Kidney (tissue), 14 donors: ENCODE measurements around the gene STXBP2. TPM values are rescaled to one million over a fixed set of nuclear protein-coding genes. Genes with fewer than 3 reads are reported as not detected.
"Not testable (repeated sequence)": the region's sequence is repeated elsewhere in the genome, so short reads cannot be mapped to it uniquely, and the experiment has no call there.

Source experiments
- DNase-seq, 5 donors: peaks; one replicate each; pipeline ENCODE4 v3.0.0-alpha.2; 2013 to 2020
- FAIRE-seq: peaks from 2 replicates; lab custom pipeline; 2012; peaks lifted over from hg19 to GRCh38; lab: Jason Lieb, UNC
- H3K27ac ChIP-seq, 2 donors: one replicate each; pipeline ENCODE4 v1.7.0; 2013; ENCODE audit warnings: low read depth in 2 of 2, low read length in 2 of 2, inconsistent platforms in 1 of 2
- H3K27me3 ChIP-seq: one replicate; pipeline ENCODE4 v1.7.1; 2013; ENCODE audit warnings: low read length, inconsistent platforms; ENCODE audit not compliant: control insufficient read depth, insufficient read depth
- H3K36me3 ChIP-seq, 3 donors: one replicate each; pipeline versions ENCODE4 v1.7.0 to v1.7.1; 2013; ENCODE audit warnings: low read length in 3 of 3, control low read depth in 1 of 3, inconsistent platforms in 1 of 3; ENCODE audit not compliant: insufficient read depth in 3 of 3, control insufficient read depth in 2 of 3
- H3K4me1 ChIP-seq, 3 donors: one replicate each; pipeline versions ENCODE4 v1.7.0 to v1.7.1; 2013; ENCODE audit warnings: low read length in 3 of 3, inconsistent platforms in 1 of 3, low read depth in 1 of 3; ENCODE audit not compliant: control insufficient read depth in 2 of 3, insufficient read depth in 2 of 3
- H3K4me3 ChIP-seq, 3 donors: one replicate each; pipeline versions ENCODE4 v1.7.0 to v1.8.1; 2013; ENCODE audit warnings: low read length in 3 of 3, control low read depth in 1 of 3, inconsistent platforms in 1 of 3
- H3K9ac ChIP-seq, 3 donors: one replicate each; pipeline versions ENCODE4 v1.7.0 to v1.7.1; 2013; ENCODE audit warnings: low read length in 3 of 3, control low read depth in 1 of 3, inconsistent platforms in 1 of 3
- H3K9me3 ChIP-seq, 3 donors: one replicate each; pipeline versions ENCODE4 v1.7.0 to v1.7.1; 2013; ENCODE audit warnings: low read length in 3 of 3, control low read depth in 1 of 3, inconsistent platforms in 1 of 3; ENCODE audit not compliant: control insufficient read depth in 2 of 3, insufficient read depth in 1 of 3
- intact Hi-C: fragments of 100-400 bp; cut with DNase I; formaldehyde crosslinking; loops from one replicate; pipeline ENCODE4 v1.11.1; 2022
- polyA plus RNA-seq: library from polyadenylated mRNA; stranded (reverse); fragments of 350-450 nt; fragmentation: Illumina TruSeq; extraction: RNeasy Lipid Tissue Mini Kit (QIAGEN cat#74804); gene quantifications from one replicate; pipeline ENCODE4 v1.2.3, GENCODE V29; 2014; ENCODE audit warnings: low read depth, low replicate concordance; ENCODE audit not compliant: insufficient read depth
- total RNA-seq: library from RNA; stranded (reverse); fragmentation: NEBNext Ultra II Directional; extraction: Animal tissue kit (Norgen Biotek cat#: 25700); gene quantifications from one replicate; pipeline ENCODE4 v1.2.1, GENCODE V29; 2021
- TF ChIP-seq, protein P1 (sequence below): IDR thresholded peaks from 3 replicates; pipeline ENCODE4 v1.5.1; 2012; ENCODE audit warnings: mild to moderate bottlenecking, moderate library complexity, borderline replicate concordance; ENCODE audit not compliant: insufficient read depth; ENCODE audit errors: extremely low read depth
- donor health status: control.
- donor health status: control.
- donor health status: control.
- donor health status: control.
- donor health status: control.
- donor health status: DM: yes; HTN: yes; CAD: no.
- donor health status: Normal renal cell carcinoma (clear cell type).

Gene STXBP2
- total and polyA plus RNA-seq, 2 donors from 2014 or later, result 74.8 to 136 TPM

DNA sequence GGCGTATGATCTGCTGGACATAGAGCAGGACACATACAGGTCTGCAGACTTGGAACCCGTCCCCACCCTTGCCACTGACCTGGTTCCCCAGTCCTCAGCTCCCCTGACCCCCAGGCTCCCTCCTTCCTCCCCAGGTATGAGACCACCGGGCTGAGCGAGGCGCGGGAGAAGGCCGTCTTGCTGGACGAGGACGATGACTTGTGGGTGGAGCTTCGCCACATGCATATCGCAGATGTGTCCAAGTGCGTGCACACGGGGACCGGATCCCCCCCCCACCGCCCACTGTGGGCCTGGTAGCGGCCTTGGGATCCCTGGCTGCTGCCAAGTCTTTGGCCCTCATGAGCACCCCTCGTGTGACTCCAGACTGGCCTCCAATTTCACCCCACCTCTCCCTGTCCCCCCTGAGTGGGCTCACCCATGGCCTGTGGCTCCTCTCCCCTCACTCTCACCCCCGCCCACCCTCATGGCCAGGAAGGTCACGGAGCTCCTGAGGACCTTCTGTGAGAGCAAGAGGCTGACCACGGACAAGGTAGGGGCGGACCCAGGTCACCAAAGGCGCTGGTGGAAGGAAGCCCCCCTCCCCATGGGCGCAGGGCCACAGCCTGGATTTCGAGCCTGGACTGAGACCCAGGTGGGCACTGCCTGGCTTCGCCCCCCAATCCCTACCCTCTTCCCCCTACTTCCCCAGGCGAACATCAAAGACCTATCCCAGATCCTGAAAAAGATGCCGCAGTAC, 5.6 kb downstream of the STXBP2 start:
- TF ChIP-seq, protein P1, sequence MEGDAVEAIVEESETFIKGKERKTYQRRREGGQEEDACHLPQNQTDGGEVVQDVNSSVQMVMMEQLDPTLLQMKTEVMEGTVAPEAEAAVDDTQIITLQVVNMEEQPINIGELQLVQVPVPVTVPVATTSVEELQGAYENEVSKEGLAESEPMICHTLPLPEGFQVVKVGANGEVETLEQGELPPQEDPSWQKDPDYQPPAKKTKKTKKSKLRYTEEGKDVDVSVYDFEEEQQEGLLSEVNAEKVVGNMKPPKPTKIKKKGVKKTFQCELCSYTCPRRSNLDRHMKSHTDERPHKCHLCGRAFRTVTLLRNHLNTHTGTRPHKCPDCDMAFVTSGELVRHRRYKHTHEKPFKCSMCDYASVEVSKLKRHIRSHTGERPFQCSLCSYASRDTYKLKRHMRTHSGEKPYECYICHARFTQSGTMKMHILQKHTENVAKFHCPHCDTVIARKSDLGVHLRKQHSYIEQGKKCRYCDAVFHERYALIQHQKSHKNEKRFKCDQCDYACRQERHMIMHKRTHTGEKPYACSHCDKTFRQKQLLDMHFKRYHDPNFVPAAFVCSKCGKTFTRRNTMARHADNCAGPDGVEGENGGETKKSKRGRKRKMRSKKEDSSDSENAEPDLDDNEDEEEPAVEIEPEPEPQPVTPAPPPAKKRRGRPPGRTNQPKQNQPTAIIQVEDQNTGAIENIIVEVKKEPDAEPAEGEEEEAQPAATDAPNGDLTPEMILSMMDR, result no peak
- no peak for FAIRE-seq

GRCh38 chr19:7643031-7643415, 6.1 kb downstream of the STXBP2 start:
- Histone ChIP-seq H3K27ac (no peak overlapping the region), H3K4me1 (peaks cover 0 to 3% (median 0%) of the 10 kb centered on the region in 3 donors), H3K4me3 (no peak overlapping the region), H3K27me3 (no peaks in the 10 kb centered on the region), H3K36me3 (peaks cover 0 to 10% (median 5%) of the 10 kb centered on the region in 3 donors), H3K9me3 (no peaks in the 10 kb centered on the region), H3K9ac (no peak overlapping the region)
- intact Hi-C loops, result no loop called here
- TF ChIP-seq, protein P1, result no peak
- FAIRE-seq, result no peak
- DNase-seq, result no peak

More for the DNA sequence above, 5.6 kb downstream of the STXBP2 start:
- Histone ChIP-seq H3K9me3 (no peaks in the 10 kb centered on the region), H3K36me3 (peaks cover 0 to 10% (median 5%) of the 10 kb centered on the region in 3 donors), H3K9ac (no peak overlapping the region), H3K27me3 (no peaks in the 10 kb centered on the region), H3K4me1 (peaks cover 0 to 5% (median 0%) of the 10 kb centered on the region in 3 donors), H3K4me3 (no peak overlapping the region), H3K27ac (no peak overlapping the region)
- DNase-seq, result no peak
- intact Hi-C loops, result no loop called here

DNA sequence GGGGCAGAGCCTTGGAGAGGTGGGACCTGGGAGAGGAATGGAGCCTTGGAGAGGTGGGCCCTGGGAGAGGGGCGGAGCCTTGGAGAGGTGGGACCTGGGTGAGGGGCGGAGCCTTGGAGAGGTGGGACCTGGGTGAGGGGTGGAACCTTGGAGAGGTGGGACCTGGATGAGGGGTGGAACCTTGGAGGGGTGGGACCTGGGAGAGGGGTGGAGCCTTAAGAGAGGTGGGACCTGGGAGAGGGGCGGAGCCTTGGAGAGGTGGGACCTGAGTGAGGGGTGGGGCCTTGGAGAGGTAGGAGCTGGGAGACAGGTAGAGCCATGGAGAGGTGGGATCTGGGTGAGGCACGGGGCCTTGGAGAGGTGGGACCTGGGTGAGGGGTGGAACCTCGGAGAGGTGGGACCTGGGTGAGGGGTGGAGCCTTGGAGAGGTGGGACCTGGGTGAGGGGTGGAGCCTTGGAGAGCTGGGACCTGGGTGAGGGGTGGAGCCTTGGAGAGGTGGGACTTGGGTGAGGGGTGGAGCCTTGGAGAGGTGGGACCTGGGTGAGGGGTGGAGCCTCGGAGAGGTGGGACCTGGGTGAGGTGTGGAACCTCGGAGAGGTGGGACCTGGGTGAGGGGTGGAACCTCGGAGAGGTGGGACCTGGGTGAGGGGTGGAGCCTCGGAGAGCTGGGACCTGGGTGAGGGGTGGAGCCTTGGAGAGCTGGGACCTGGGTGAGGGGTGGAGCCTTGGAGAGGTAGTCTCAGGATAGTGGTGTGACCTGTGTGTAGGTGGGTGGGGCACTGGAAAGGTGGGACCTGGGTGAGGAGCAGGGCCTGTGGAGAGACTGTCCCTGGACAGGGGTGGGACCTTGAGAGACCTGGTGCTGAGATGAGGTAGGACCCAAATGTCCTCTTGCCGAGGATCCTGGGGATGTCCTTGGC, 7.0 kb downstream of the STXBP2 start:
- H3K9me3 ChIP-seq, H3K4me1 ChIP-seq, H3K4me3 ChIP-seq, H3K9ac ChIP-seq, DNase-seq, FAIRE-seq, intact Hi-C loops, H3K27me3 ChIP-seq, H3K36me3 ChIP-seq, H3K27ac ChIP-seq: not testable (repeated sequence)

DNA sequence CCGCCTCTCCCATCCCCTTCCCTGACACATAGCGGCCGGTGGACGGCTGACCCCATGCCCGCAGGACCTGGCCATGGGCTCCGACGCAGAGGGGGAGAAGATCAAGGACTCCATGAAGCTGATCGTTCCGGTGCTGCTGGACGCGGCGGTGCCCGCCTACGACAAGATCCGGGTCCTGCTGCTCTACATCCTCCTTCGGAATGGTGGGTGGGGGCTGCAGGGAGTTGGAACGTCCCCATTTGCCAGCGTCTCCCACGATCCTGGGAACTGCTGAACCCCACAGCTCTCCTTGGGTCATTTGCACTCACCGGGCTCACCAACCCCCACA, 7.6 kb downstream of the STXBP2 start:
- Histone ChIP-seq H3K9ac (no peak overlapping the region), H3K27me3 (no peaks in the 10 kb centered on the region), H3K9me3 (no peaks in the 10 kb centered on the region), H3K4me1 (peaks cover 0 to 3% (median 0%) of the 10 kb centered on the region in 3 donors), H3K4me3 (no peak overlapping the region), H3K36me3 (peaks cover 0 to 10% (median 5%) of the 10 kb centered on the region in 3 donors), H3K27ac (no peak overlapping the region)
- DNase-seq (no peak), FAIRE-seq (no peak)
- TF ChIP-seq, protein P1, result no peak
- intact Hi-C loops, result no loop called here
